ENCODE results near the gene SERPINA6. TPM values are rescaled to one million over a fixed set of nuclear protein-coding genes. Genes with fewer than 3 reads are reported as not detected.
"Not testable (repeated sequence)": the region's sequence is repeated elsewhere in the genome, so short reads cannot be mapped to it uniquely, and the experiment has no call there.

Gene SERPINA6
- total RNA-seq, 1 experiment from 2014 or later: not detected

DNA sequence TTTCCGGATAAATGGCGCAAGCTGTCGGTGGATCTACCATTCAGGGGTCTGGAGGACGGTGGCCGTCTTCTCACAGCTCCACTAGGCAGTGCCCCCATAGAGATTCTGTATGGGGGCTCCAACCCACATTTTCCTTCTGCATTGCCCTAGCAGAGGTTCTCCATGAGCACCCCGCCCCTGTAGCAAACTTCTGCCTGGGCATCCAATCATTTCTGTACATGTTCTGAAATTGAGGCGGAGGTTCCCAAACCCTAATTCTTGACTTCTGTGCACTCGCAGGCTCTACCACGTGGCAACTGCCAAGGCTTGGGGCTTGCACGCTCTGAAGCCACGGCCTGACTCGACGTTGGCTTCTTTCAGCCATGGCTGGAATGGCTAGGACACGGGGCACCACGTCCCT, 25.0 kb downstream of the SERPINA6 start:
- TF ChIP-seq EZH2 (IDR thresholded peaks at IDR 0.05; ENCODE audit: low read depth): no peak
- TF ChIP-seq, protein P1, sequence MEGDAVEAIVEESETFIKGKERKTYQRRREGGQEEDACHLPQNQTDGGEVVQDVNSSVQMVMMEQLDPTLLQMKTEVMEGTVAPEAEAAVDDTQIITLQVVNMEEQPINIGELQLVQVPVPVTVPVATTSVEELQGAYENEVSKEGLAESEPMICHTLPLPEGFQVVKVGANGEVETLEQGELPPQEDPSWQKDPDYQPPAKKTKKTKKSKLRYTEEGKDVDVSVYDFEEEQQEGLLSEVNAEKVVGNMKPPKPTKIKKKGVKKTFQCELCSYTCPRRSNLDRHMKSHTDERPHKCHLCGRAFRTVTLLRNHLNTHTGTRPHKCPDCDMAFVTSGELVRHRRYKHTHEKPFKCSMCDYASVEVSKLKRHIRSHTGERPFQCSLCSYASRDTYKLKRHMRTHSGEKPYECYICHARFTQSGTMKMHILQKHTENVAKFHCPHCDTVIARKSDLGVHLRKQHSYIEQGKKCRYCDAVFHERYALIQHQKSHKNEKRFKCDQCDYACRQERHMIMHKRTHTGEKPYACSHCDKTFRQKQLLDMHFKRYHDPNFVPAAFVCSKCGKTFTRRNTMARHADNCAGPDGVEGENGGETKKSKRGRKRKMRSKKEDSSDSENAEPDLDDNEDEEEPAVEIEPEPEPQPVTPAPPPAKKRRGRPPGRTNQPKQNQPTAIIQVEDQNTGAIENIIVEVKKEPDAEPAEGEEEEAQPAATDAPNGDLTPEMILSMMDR (conservative IDR thresholded peaks at IDR 0.05): no peak
- H4K20me1 ChIP-seq (ENCODE audit: insufficient read depth): no peaks in the 10 kb centered on the region
- H3K4me1 ChIP-seq (replicated peaks; ENCODE audit: insufficient read depth): no peaks in the 10 kb centered on the region
- no peak overlapping the region for H3K4me2 ChIP-seq
- H3K79me2 ChIP-seq (ENCODE audit: low read depth): no peaks in the 10 kb centered on the region
- no peaks in the 10 kb centered on the region for H3F3A ChIP-seq (ENCODE audit: insufficient read depth, low read depth)
- DNase-seq: no peak
- POLR2A ChIA-PET (ENCODE audit: unreplicated experiment): no interaction called here
- peaks cover 2% of the 10 kb centered on the region; the same call in 1 of the 2 replicates for H3K27me3 ChIP-seq (ENCODE audit: insufficient read depth, low read depth)
- intact Hi-C loops (cut with micrococcal nuclease; ENCODE audit: unreplicated experiment): no loop called here
- H3K36me3 ChIP-seq (ENCODE audit: low read depth): no peaks in the 10 kb centered on the region
- no peaks in the 10 kb centered on the region for H3K9me3 ChIP-seq (ENCODE audit: insufficient read depth, low read depth)
- no peaks in the 10 kb centered on the region for H3K9me2 ChIP-seq (ENCODE audit: insufficient read depth)
- CTCF ChIA-PET: no interaction called here
- no peak overlapping the region for H3K4me3 ChIP-seq
- no peak overlapping the region for H2AFZ ChIP-seq
- H3K27ac ChIP-seq: no peak overlapping the region
- BruUV-seq (replicated peaks): no TSS peak

DNA sequence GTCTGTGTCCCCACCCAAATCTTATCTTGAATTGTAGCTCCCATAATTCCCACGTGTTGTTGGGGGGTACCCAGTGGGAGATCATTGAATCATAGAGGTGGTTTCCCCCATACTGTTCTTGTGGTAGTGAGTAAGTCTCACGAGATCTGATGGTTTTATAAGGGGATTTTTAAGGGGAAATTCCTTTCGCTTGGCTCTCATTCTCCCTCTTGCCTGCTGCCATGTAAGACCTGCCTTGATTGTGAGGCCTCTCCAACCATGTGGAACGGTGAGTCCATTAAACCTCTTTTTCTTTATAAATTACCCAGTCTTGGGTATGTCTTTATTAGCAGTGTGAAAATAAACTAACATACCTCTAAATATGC, 27.0 kb downstream of the SERPINA6 start:
- peaks cover 19% of the 10 kb centered on the region for H3K27me3 ChIP-seq (ENCODE audit: insufficient read depth, low read depth)
- H3K4me2 ChIP-seq; H3K36me3 ChIP-seq (ENCODE audit: low read depth); DNase-seq; POLR2A ChIA-PET (ENCODE audit: unreplicated experiment); CTCF ChIA-PET; H3F3A ChIP-seq (ENCODE audit: insufficient read depth, low read depth); intact Hi-C loops (cut with micrococcal nuclease; ENCODE audit: unreplicated experiment); H3K9me2 ChIP-seq (ENCODE audit: insufficient read depth); H2AFZ ChIP-seq; H3K4me1 ChIP-seq (replicated peaks; ENCODE audit: insufficient read depth); H3K9me3 ChIP-seq (ENCODE audit: insufficient read depth, low read depth); H3K27ac ChIP-seq; BruUV-seq (replicated peaks); H3K79me2 ChIP-seq (ENCODE audit: low read depth); H3K4me3 ChIP-seq; H4K20me1 ChIP-seq (ENCODE audit: insufficient read depth): not testable (repeated sequence)

DNA sequence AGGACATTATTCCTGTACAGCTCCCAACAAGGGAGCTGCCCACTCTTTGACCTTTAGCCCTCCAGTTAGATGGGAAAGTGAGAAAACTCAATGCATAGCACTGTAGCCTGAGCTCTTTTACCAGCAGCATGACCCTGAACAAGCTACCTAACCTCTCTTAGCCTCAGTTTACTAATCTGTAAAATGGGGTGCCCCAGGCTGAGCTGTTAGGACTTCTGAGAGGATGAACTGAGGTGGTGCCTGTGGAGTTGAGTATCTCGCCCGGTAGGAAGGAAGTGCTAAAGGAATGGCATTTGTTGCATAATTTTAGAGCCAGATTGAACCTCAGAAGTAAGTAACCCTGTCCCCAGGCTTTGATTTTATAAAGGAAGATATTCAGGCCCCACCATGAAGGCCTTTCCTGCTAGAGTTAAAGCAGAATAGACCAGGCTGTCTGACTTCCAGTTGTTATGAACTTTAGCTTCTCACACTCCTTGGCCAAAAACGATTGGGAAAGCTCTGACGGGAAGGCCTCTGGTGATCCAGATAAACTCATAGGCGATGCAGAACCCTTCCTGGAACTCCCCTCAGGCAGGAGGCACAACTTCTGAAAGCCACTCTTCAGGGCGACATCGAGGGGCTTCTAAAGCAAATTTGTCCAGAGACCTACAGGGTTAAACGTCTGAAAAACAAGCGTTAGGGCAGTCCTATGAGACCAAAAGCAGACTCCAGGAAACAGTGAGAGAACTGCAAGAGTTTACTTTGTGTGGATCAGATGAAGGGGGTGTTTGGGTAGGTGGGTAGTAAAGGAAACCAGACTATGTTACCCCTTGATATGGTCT, 27.6 kb downstream of the SERPINA6 start:
- no peaks in the 10 kb centered on the region for H4K20me1 ChIP-seq (ENCODE audit: insufficient read depth)
- H3K4me2 ChIP-seq: no peak overlapping the region
- H3K79me2 ChIP-seq (ENCODE audit: low read depth): no peaks in the 10 kb centered on the region
- peaks cover 25% of the 10 kb centered on the region for H3K27me3 ChIP-seq (ENCODE audit: insufficient read depth, low read depth)
- ChIA-PET POLR2A (ENCODE audit: unreplicated experiment) (no interaction called here), CTCF (no interaction called here)
- no peak overlapping the region for H2AFZ ChIP-seq
- intact Hi-C loops (cut with micrococcal nuclease; ENCODE audit: unreplicated experiment): no loop called here
- H3K9me2 ChIP-seq (ENCODE audit: insufficient read depth): no peaks in the 10 kb centered on the region
- no peaks in the 10 kb centered on the region for H3K36me3 ChIP-seq (ENCODE audit: low read depth)
- no peak for DNase-seq
- TF ChIP-seq, protein P1 (conservative IDR thresholded peaks at IDR 0.05): no peak
- no peak for TF ChIP-seq EZH2 (IDR thresholded peaks at IDR 0.05; ENCODE audit: low read depth)
- H3K27ac ChIP-seq: no peak overlapping the region
- BruUV-seq (replicated peaks): no TSS peak
- H3F3A ChIP-seq (ENCODE audit: insufficient read depth, low read depth): no peaks in the 10 kb centered on the region
- no peaks in the 10 kb centered on the region for H3K9me3 ChIP-seq (ENCODE audit: insufficient read depth, low read depth)
- no peaks in the 10 kb centered on the region for H3K4me1 ChIP-seq (replicated peaks; ENCODE audit: insufficient read depth)
- no peak overlapping the region for H3K4me3 ChIP-seq

DNA sequence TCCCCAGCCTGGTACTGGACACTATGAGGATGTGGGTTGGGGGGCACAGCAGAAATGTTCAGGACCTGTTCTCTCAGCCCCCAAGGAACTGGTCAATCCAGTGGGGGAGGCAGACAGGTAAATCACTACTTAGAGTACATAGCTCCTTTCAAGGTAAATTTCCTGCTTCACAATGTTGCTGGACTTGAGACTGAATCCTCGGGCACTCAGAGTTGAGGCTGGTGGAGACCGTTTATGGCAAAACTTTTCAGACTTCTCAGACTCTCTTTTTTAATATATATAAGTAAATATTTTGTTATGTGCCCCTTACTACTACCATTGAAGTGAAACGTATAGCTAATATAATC, 29.6 kb downstream of the SERPINA6 start:
- Histone ChIP-seq H3F3A (ENCODE audit: insufficient read depth, low read depth) (no peaks in the 10 kb centered on the region), H4K20me1 (ENCODE audit: insufficient read depth) (no peaks in the 10 kb centered on the region), H3K79me2 (ENCODE audit: low read depth) (no peaks in the 10 kb centered on the region), H3K4me3 (no peak overlapping the region), H3K9me3 (ENCODE audit: insufficient read depth, low read depth) (no peaks in the 10 kb centered on the region), H3K27me3 (ENCODE audit: insufficient read depth, low read depth) (peaks cover 33% of the 10 kb centered on the region), H3K27ac (no peak overlapping the region), H3K4me1 (replicated peaks; ENCODE audit: insufficient read depth) (no peaks in the 10 kb centered on the region), H3K36me3 (ENCODE audit: low read depth) (no peaks in the 10 kb centered on the region), H3K4me2 (no peak overlapping the region), H3K9me2 (ENCODE audit: insufficient read depth) (no peaks in the 10 kb centered on the region), H2AFZ (no peak overlapping the region)
- TF ChIP-seq EZH2 (IDR thresholded peaks at IDR 0.05; ENCODE audit: low read depth): no peak
- TF ChIP-seq, protein P1 (conservative IDR thresholded peaks at IDR 0.05): no peak
- POLR2A ChIA-PET (ENCODE audit: unreplicated experiment): no interaction called here
- no peak for DNase-seq
- intact Hi-C loops (cut with micrococcal nuclease; ENCODE audit: unreplicated experiment): no loop called here
- CTCF ChIA-PET: no interaction called here
- no TSS peak for BruUV-seq (replicated peaks)

All from PC-9 (cell line).